Activated naive CD4-positive, alpha-beta T cell treated with anti-CD3 and anti-CD28 coated beads, Interleukin-2, amount 50 U/mL, for 24 hours (primary cell): ENCODE measurements around the gene SUPT20H.

ENCODE experiments used
- H3K27ac Mint-ChIP-seq: one replicate; pipeline ENCODE4 v1.8.0; 2021; ENCODE audit warnings: mild to moderate bottlenecking, mixed read lengths
- H3K27me3 Mint-ChIP-seq: one replicate; pipeline ENCODE4 v1.8.0; 2021; ENCODE audit warnings: mixed read lengths
- H3K36me3 Mint-ChIP-seq: one replicate; pipeline ENCODE4 v1.8.0; 2021; ENCODE audit warnings: mixed read lengths
- H3K4me1 Mint-ChIP-seq: one replicate; pipeline ENCODE4 v1.8.0; 2021; ENCODE audit warnings: mixed read lengths
- H3K4me3 Mint-ChIP-seq: one replicate; pipeline ENCODE4 v1.8.0; 2021; ENCODE audit warnings: mild to moderate bottlenecking, mixed read lengths
- H3K9me3 Mint-ChIP-seq: one replicate; pipeline ENCODE4 v1.8.0; 2021; ENCODE audit warnings: mixed read lengths

The SUPT20H gene

DNA sequence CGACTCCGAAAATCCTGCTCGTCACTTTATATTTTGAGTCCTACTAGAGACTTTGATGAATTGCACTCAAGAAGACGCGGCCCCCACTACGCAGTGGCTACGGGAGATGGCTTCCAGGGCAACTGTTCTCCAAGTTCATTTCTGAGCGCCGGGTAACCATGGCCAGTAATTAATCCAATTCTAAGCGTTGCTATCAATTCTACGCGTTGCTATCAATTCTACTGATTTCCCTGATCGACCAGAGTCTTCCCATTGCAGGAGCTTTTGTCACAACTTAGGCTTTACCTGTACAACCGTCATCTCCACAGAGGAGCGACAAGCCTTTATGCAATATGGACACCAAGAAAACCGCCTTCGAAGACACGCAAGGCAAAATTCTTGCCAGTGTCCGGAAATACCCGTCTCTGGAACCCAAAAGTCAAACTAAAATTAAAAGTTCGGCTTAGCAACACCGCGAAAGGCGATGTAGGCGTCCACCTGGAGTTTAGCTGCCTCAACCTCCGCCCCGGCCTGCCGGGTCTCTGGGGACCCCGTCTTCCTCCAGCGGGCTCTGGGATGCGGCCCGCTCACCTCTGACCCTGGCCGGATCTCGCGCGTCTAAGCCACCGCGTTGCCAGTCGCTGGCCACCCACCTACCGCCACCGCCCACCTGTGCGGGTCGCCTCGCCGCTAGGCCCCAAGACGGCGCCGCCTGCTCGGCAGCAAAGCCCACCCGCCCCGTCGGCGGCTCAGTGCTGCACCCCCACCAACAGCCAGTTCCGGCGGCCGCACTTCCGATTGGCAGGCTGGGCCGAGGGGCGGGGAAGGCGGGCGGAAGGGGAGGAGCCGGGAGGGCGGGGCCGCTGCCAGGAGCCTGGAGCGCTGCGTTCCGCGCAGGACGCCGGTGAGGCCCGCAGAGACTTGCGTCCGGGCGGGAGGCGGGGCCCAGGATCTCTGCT is at the start of gene SUPT20H:
Gene SUPT20H, minus strand, starts transcription at position 779 of the 938 bp plus-strand sequence. CDS start 8,198 bp downstream, outside the sequence.
- peaks cover 7% of the 10 kb centered on the region for H3K36me3 Mint-ChIP-seq
- H3K4me3 Mint-ChIP-seq, result peak within 1 kb of the TSS; percentile 97
- H3K9me3 Mint-ChIP-seq, result no peaks in the 10 kb centered on the region
- H3K4me1 Mint-ChIP-seq, result peaks cover 55% of the 10 kb centered on the region
- H3K27ac Mint-ChIP-seq, result peak within 1 kb of the TSS; percentile 97
- no peaks in the 10 kb centered on the region for H3K27me3 Mint-ChIP-seq

GRCh38 chr13:37109051-37109678 is 49.7 kb upstream of the SUPT20H start:
- H3K36me3 Mint-ChIP-seq, result no peaks in the 10 kb centered on the region
- H3K4me3 Mint-ChIP-seq, result no peak overlapping the region
- no peaks in the 10 kb centered on the region for H3K9me3 Mint-ChIP-seq
- H3K4me1 Mint-ChIP-seq, result no peaks in the 10 kb centered on the region
- no peak overlapping the region for H3K27ac Mint-ChIP-seq
- H3K27me3 Mint-ChIP-seq, result peaks cover 4% of the 10 kb centered on the region

- Mint-ChIP-seq H3K4me3 (no peak overlapping the region), H3K27me3 (peaks cover 4% of the 10 kb centered on the region), H3K9me3 (no peaks in the 10 kb centered on the region), H3K36me3 (no peaks in the 10 kb centered on the region), H3K27ac (no peak overlapping the region), H3K4me1 (no peaks in the 10 kb centered on the region)
These were observed 48.4 kb upstream of the SUPT20H start for GRCh38 chr13:37107868-37108267.

DNA sequence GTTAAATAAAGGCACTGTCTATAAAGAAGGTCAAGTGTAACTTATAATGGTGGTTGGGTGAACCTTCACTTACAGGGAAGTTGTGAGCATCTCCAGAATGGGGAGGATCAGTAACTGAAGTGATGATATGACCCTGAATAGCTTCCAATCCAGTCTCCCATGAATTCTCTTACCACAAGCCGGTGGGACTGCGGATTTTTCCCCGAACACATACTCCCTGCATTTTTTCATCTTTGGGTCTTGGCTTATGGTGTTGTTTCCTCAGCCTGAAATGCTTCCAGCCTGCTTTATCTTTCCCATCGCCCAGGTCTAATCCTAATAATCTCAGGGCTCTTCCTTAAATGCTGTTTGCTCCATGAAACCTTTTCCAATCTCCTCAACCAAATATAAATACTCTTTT is 48.0 kb upstream of the SUPT20H start:
- Mint-ChIP-seq H3K4me3 (no peak overlapping the region), H3K27ac (no peak overlapping the region), H3K36me3 (no peaks in the 10 kb centered on the region), H3K9me3 (no peaks in the 10 kb centered on the region), H3K4me1 (no peaks in the 10 kb centered on the region), H3K27me3 (peaks cover 4% of the 10 kb centered on the region)

DNA sequence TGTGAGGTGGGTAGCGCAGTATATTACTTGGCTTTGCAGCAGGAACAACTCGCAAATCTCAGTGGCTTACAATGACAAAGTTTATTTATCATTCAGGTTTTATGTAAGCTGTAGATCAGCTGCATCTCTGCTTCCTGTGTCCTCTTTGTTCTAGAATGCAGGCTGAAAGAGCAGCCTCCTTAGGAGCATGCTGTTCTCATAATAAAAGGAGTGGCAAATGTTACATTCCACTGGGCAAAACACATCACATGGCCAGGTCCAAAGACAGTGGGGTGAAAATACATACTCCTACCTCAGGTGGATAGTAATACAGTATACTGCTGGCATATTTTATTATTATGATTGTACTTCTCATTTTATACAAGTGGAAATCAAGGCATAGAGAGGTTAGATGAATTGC is 47.2 kb upstream of the SUPT20H start:
- Mint-ChIP-seq H3K4me3 (no peak overlapping the region), H3K27ac (no peak overlapping the region), H3K36me3 (no peaks in the 10 kb centered on the region), H3K4me1 (no peaks in the 10 kb centered on the region), H3K9me3 (no peaks in the 10 kb centered on the region), H3K27me3 (peaks cover 4% of the 10 kb centered on the region)

GRCh38 chr13:37105251-37105714 is 45.8 kb upstream of the SUPT20H start, which contains the start of gene CSNK1A1L:
Gene CSNK1A1L, minus strand, starts transcription at chr13:37105664. Its CDS starts 408 bp downstream, at chr13:37105256.
- no peak within 1 kb of the TSS for H3K4me3 Mint-ChIP-seq
- no peaks in the 10 kb centered on the region for H3K9me3 Mint-ChIP-seq
- no peaks in the 10 kb centered on the region for H3K4me1 Mint-ChIP-seq
- H3K36me3 Mint-ChIP-seq, result no peaks in the 10 kb centered on the region
- H3K27me3 Mint-ChIP-seq, result peaks cover 4% of the 10 kb centered on the region
- H3K27ac Mint-ChIP-seq, result no peak within 1 kb of the TSS

DNA sequence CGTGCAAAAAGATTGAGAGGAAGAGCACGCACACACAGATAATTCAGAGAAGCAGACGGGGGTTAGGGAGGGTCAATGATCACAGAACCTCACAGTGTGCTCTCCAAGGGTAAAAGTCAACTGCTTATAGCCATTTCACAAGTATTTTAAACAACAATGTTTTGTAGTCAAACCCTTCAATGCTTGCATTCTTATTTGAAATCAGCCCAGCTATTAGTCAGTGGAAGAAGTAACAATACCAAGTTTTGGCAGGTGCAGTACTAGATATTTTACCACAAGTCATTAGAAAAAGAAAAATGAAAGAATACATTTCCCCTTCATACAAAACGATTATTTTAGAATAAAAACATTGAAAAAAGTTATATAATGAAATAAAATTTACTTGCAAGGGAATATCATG is 43.4 kb upstream of the SUPT20H start:
- Mint-ChIP-seq H3K27me3 (peaks cover 7% of the 10 kb centered on the region), H3K36me3 (no peaks in the 10 kb centered on the region), H3K4me1 (no peaks in the 10 kb centered on the region), H3K4me3 (no peak overlapping the region), H3K9me3 (no peaks in the 10 kb centered on the region), H3K27ac (no peak overlapping the region)

DNA sequence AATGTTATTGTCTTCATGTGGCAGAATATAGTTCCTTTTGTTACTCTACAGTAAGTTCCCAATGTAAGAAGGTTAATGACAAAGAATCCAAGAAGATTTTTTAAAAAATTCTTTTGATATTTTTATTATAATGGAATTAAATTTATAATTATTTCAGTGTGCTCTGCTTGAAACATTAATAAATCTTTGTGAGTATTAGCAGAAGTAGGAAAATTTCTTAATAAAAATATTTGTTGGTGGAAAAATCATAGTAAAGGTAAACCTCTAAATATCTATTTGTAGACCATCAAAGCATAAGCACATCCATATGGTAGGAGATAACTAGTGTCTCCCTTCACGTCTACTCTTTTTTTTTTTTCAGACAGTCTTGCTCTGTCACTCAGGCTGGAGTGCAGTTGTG is 41.7 kb upstream of the SUPT20H start:
- Mint-ChIP-seq H3K27ac (no peak overlapping the region), H3K9me3 (no peaks in the 10 kb centered on the region), H3K4me1 (no peaks in the 10 kb centered on the region), H3K36me3 (no peaks in the 10 kb centered on the region), H3K4me3 (no peak overlapping the region), H3K27me3 (peaks cover 3% of the 10 kb centered on the region)

GRCh38 chr13:37100731-37101130 is 41.2 kb upstream of the SUPT20H start:
- Mint-ChIP-seq H3K36me3 (no peaks in the 10 kb centered on the region), H3K27ac (no peak overlapping the region), H3K9me3 (no peaks in the 10 kb centered on the region), H3K27me3 (peaks cover 3% of the 10 kb centered on the region), H3K4me1 (no peaks in the 10 kb centered on the region), H3K4me3 (no peak overlapping the region)

GRCh38 chr13:37097076-37097475 is 37.6 kb upstream of the SUPT20H start:
- Mint-ChIP-seq H3K27me3 (peaks cover 3% of the 10 kb centered on the region), H3K9me3 (no peaks in the 10 kb centered on the region), H3K36me3 (no peaks in the 10 kb centered on the region), H3K4me1 (no peaks in the 10 kb centered on the region), H3K4me3 (no peak overlapping the region), H3K27ac (no peak overlapping the region)

GRCh38 chr13:37094840-37095239 is 35.4 kb upstream of the SUPT20H start:
- no peak overlapping the region for H3K4me3 Mint-ChIP-seq
- no peak overlapping the region for H3K27ac Mint-ChIP-seq
- H3K36me3 Mint-ChIP-seq, result no peaks in the 10 kb centered on the region
- no peaks in the 10 kb centered on the region for H3K4me1 Mint-ChIP-seq
- H3K9me3 Mint-ChIP-seq, result no peaks in the 10 kb centered on the region
- H3K27me3 Mint-ChIP-seq, result peaks cover 2% of the 10 kb centered on the region

DNA sequence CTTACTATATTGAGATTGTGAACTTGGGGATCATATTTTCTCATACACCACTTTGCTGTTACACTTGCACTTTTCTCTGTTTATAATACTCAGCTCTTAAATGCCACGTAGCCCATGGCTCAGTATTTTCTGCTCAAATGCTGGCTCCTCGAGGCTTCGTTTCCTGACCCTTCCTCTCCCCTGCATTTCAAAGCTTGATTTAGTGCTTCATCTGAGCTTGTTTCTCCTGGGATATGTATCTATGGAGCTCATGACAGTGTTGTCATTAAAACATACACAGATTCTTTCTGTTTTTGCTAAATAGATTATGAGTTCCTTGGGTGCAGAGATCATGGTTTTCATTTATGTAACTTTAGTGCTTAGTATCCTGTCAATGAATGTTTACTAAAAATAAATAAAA is 34.6 kb upstream of the SUPT20H start:
- Mint-ChIP-seq H3K27me3 (no peaks in the 10 kb centered on the region), H3K4me1 (no peaks in the 10 kb centered on the region), H3K9me3 (no peaks in the 10 kb centered on the region), H3K36me3 (no peaks in the 10 kb centered on the region), H3K4me3 (no peak overlapping the region), H3K27ac (no peak overlapping the region)

GRCh38 chr13:37091835-37092234 is 32.3 kb upstream of the SUPT20H start:
- Mint-ChIP-seq H3K4me1 (no peaks in the 10 kb centered on the region), H3K9me3 (no peaks in the 10 kb centered on the region), H3K36me3 (no peaks in the 10 kb centered on the region), H3K27me3 (no peaks in the 10 kb centered on the region), H3K4me3 (no peak overlapping the region), H3K27ac (no peak overlapping the region)

GRCh38 chr13:37090912-37091311 is 31.4 kb upstream of the SUPT20H start:
- H3K4me3 Mint-ChIP-seq, result no peak overlapping the region
- no peak overlapping the region for H3K27ac Mint-ChIP-seq
- no peaks in the 10 kb centered on the region for H3K9me3 Mint-ChIP-seq
- H3K4me1 Mint-ChIP-seq, result no peaks in the 10 kb centered on the region
- H3K27me3 Mint-ChIP-seq, result no peaks in the 10 kb centered on the region
- H3K36me3 Mint-ChIP-seq, result no peaks in the 10 kb centered on the region

DNA sequence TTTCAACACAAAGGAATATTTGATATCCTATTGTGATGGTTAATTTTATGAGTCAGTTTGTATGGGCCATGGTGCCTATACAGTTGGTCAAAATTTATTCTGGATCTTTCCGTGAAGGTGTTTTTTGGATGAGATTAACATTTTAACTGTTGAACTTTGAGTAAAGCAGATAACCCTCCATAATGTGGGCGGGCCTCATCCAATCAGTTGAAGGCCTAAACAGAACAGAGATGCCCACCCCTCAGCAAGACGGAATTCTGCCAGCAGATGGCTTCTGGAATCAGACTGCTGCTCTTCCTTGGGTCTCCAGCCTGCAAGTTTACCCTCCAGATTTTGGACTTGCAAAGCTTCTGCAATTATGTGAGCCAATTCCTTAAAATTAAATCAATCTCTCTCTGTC is 30.0 kb upstream of the SUPT20H start:
- Mint-ChIP-seq H3K27me3 (no peaks in the 10 kb centered on the region), H3K4me1 (no peaks in the 10 kb centered on the region), H3K27ac (no peak overlapping the region), H3K36me3 (no peaks in the 10 kb centered on the region), H3K9me3 (no peaks in the 10 kb centered on the region), H3K4me3 (no peak overlapping the region)

DNA sequence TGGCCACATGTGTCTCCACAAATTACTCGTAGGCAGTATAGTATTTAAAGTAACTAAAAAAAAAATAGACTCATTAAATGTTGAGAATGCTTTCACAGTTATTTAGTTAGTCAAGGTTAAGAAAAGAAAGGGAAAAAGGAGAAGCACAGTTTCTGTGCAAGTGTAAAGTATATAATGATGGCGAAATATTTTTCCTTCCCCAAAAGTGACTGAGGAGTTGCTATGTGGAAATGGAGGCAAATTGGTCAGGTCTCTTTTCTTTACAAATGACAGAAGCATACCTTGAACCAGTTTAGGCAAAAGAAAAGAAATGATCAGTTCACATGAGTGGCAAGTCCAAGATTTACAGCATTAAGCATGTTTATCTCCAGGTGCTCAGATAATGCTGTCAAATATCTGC is 28.0 kb upstream of the SUPT20H start:
- Mint-ChIP-seq H3K4me1 (no peaks in the 10 kb centered on the region), H3K36me3 (no peaks in the 10 kb centered on the region), H3K4me3 (no peak overlapping the region), H3K9me3 (no peaks in the 10 kb centered on the region), H3K27ac (no peak overlapping the region), H3K27me3 (peaks cover 2% of the 10 kb centered on the region)
